Daoy (cell line): Measurements from ENCODE around the gene PRCD. TPM values are rescaled to one million over a fixed set of nuclear protein-coding genes. Genes with fewer than 3 reads are reported as not detected.

Experiments used
- DNase-seq: peaks from one replicate; pipeline ENCODE4 v3.0.0-alpha.2; 2015; ENCODE audit warnings: low read depth
- total RNA-seq: library from RNA; depleted of rRNA; stranded (reverse); fragments of >200 nt; shearing (Covaris generic); gene quantifications from 2 replicates; pipeline ENCODE4 v1.2.3, GENCODE V29; 2014

The PRCD gene
- total RNA-seq, 1 experiment from 2014 or later: 0.51 TPM

DNA sequence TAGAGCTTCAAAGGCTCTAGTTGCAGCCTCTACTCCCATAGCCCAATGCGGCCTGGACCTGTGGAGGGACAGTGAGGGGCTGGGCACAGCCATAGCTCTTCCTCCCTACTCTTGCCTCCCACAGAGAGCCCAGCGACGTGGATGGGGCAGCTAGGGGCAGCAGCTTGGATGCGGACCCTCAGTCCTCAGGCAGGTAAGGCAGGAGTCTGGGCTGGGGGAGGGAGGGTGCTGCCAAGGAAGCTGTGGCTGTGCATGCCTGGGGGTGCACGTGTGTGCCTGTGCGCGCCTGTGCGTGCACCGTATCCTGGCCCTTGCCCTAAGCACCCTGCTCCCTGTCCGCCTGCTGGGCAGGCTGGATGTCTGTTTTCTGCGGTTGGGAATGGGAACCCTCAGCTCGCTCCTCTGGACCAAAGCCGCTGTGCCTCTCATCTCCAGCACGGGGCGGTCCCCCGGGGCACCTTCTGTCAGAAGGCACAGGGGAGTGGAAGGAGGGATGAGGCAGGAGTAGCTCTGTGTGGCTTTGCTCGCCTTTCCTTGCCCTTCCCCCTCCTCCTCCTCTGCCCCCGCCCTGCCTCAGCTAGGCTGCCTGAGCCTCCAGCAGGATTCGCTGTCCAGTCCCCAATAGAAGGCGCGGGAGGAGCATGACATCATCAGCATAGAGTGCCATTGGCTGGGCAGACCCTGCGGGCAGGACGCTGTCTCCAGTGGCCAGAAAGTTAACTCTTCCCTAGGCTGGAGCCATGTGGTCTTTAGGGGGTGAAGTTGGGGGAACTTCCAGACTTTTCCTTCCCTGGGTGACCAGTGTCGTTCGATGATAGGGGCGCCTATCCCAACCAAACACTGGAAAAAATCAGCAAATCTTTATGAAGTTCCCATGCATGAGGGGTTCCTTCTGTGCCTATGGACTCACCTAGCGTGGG, 797 bp downstream of the PRCD start:
- peak; percentile 96 for DNase-seq

DNA sequence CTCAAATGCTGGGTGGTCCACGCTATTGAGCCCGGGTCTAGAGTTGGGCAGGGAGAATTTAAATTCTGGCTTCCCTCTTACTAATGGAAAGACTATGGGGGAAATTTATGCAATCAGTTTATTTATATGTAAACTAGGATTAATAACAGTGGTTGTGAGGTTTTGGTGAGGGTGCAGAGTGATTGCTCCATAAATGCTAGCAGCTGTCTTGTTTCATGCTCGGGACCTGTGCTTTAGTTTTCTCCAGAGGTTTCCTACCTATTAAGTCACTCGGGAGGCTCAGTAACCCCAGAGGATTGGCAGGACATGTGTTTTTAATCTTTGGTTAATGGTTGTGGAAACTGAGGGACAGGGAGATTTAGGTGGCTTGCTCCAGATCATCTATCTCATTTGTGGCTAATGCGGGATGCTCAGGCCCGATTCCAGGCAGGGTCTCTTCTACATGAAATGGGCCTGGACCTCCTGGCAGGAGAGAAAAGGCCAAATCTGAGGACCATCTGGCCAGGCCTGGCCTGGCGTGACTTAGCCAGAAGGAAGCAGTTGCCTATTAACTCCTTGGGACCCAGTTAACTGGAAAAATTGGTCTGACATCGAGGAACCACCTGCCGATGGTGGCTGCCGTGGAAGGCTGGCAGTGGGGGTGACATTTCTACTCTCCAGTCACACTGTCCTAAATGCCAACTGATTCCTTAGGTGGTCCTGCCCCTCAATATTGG, 2.1 kb downstream of the PRCD start:
- no peak for DNase-seq

DNA sequence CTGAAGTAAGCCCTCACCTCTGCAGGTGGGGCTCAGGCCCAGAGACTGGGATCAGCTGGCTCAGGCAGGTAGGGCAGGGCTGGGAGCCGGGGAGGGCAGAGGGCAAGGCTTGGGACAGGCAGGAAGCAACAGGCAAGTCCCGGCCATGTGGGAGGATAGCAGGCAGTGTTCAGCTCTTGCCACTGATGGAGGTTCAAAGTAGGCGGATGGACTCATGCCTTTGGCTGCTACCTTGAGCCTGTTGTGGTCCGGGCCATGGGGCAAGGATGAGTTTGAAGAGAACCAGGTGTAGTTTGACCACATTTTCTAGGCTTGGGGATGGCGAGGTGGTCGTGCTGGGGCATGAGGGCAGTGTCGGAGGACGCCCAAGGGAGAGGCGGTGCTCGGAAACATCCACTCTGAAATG, 2.7 kb downstream of the PRCD start:
- DNase-seq: no peak

DNA sequence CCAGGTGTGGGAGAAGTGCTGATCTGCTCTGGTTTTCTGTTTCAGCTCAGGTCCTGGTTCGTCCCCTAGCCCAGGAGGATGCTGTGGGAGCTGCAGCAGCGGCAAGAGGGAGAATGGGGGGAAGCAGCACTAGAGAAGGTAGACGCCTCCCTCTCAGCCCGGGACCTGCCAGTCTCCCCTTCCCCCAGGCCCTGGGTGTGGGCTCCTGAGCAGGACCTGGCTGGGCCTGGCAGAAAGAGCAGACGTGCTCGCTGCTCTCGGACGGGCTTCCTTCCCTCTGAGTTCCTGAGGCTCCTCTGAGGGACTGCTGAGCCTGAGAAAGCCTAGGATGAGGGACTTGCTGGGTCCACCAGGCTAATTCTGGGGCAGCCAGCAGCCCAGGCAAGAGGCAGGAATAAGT, 3.1 kb downstream of the PRCD start:
- DNase-seq: no peak

DNA sequence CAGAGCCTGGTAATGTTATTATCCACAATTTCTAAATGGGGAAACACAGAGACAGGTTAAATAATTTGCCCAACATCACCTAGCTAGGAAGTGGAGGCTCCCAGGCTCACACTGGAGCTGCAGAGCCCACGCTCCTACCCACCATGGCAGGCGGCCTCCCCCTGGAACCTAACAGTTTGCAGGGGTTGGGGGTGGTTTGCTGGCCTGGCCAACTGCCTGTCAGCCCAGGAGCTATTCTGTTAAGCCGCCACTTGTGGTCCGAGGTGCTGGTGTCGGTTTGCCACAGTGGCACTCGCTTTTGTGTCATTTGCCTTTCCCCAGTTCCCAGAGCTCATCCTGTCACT, 3.6 kb downstream of the PRCD start:
- no peak for DNase-seq

DNA sequence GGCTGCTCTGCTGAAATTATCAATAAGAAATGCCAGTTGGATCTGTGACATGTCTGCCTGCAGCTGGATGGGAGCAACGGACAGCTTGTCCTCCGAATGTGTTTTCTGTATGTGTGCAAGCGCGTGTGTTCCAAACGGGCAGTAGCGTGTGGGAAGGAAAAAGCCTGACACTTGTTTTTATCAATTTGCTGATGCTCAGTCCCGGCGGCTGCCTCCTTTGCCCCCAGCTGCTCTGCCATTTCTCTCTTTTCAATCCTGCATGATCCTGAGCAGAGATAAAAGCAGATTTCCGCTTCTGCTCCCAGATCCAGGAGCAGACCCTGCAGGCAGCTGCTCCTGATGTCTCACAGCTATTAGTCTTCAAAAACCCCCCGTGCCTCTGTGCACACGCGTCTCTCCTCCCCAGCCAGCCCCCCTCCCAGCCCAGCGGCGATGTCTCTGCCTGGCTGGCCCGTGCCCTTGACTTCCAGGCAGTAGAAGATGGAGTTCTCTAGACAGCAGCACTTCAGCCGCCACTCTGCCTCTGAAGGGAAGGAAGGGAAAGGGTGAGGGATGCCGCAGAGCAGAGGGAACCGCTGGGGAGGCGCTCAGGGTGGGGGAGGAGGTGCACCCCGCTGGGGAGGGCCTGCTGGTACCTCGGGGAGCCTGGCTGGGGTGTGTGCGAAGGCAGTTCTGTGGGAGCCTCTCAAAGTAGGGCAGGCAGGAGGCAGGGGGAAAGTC, 4.1 kb downstream of the PRCD start:
- no peak for DNase-seq

DNA sequence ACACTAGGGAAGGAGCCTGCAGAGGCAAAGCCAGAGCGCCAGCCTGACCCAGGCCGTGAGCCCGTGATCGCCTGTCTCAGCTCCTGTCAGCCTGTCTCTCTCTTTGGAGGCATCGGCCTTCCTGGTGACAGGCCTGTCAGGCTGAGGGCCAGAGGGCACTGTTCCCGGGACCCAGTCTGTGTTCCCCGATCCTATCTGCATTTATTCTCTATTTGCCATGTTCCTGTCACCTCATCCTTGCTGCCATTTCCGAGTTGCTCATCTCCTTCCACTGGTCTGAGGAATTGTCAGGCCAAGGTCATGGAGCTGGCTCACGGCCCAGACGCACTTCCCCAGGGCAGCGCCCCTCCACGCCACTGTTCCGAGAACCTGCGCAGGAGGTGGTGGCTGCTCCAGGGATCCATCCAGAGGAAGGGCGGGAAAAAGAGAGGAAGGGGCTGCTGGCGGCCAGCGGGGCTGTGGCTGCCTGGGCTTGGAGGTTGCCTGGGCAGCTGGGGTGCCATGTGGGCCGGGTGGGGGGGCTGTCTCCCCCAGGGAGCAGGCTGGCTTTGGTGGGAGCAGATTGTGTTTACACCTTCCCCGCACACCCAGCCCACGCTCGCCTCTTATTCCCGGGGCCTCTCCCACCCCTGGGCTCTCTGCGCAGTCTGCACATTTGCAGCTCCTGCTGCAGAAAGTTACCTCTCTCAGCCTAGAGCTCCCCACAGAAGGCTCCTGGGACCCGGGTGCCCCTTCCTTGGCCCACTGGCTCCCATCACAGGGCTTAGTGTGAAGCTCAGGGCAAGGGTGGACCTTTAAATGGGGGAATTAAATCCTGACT, 4.9 kb downstream of the PRCD start:
- DNase-seq: no peak

DNA sequence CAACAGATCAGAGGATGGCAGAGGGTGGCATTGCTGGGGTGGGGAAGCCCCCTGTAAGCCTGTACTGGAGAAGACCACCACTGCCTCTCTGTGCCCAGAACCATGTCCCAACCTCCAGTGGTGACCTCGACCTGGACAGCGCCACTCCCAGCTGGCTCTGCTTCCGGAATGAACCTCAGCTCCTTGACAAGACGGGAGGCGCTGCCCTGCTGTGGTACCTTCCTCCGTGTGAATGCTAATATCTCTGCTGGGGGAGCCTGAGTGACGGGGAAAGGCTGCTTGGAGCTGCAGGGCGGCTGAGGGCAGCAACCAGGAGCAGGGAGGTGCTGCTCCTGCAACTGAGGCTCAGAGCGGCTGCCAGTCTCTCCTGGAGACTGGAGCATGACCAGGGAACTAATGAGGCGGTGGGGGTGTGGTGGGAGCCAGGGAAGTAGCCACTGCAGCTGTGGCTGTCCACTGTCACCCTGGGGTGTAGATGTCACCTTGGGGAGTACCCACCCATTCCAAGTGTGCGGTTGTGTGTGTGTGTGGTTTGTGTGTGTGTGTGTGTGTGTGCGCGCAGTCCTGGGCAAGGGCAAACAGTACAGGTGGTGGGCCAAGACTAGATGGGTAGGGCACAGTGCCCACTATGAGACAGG, 6.2 kb downstream of the PRCD start:
- no peak for DNase-seq

DNA sequence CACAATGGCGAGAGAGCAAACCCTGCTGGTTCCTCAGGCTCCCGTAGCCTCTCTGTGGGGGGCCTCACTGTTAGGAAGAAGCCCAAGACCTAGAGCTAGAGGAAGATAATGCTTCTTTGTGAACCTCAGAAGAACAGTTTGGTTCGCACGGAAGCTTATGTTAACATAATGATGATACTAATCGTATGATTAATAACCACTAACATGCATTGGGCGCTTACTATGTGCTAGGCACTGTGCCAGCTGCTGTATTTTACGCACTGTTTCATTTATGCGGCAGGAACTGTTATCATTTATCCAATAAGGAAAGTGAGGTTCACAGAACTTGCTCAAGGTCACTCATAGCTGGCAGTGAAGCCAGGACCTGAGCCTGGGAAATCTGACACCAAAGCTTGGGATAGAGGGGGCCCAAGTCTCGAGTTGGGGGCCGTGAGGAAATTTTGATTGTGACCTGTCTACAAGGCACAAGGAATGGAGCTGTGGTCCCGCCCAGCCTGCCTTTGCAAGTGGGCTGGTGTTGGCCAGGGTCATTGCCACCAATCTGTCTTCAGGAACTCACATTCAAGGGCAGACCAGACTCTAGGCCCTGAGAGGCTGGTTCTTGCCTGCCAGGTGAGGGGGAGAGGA, 6.8 kb downstream of the PRCD start:
- DNase-seq: peak; percentile 88

DNA sequence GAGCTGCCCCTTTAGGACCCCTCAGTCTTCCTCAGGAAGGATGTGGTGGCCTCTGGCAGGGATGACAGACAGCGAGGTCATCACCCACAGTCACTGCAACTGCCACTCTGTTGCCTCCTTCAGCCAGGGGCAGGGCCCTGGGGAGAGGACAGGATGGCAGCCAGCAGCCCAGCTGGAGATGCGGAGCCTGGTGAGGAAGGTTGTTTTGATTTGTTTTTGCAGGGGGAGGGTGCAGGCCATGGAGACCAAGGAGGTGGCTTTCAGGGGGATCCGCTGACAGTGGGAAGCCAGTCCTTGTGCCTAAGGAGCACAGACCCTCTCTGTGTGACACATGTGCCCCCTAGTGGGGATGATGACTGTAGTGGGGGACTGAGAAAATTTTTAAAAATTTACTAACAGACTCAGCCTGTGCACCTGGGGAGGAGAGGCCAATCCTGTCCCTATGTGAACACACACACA, 7.4 kb downstream of the PRCD start:
- DNase-seq: peak; percentile 87

DNA sequence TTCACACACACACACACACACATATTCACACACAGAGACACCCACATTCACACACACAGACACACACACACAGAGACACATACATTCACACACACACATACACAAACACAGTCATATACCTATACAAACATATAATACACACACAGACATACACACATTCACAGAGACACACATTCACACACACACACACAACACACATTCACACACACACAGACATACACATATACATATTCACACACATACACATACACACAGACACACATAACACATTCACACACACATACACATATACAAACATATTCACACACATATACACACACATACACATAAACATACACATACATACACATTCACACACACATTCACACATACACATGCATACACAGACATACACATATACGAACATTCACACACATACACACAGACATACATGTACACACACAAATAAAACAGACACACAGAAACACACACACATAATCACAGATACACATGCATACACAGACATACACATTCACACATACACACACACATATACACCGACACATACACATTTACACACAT, 7.9 kb downstream of the PRCD start:
- DNase-seq: no peak

DNA sequence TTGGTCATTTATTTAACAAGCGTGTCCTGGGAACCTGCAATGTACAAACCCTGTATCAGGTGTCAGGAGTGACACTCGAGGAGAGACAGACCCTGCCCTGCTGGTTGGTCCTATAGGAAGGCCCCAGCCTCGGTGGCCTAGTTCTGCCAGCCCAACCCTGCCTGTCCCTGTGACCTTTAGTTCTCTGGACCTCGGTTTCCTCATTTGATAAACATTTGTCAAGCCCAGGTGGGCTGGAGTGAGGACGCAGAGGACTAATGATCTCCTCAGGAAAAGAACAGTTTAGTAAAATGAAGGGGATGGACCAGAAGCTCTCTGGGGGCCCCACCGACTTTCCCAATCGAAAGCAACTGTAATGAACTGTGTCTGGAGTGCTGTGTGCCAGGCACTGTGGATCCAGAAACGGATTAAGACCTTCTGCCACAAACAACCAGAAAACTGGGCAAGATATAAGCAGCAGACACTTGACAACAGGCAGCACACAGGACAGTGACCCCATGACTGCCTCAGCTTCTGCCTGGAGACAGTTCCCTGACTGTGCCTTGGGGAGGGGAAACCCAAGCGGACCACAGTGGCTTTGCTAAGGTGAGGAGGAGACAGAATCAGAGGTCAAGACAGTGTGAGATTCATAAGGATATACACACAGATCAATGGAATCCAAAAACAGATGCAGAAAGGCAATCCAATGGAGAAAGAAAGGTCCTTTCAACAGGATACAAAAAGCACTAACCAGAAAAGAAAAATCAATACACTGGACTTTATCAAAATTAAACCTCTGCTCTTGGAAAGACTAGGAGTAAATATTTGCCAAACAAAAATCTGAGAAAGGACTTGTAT, 8.8 kb downstream of the PRCD start:
- no peak for DNase-seq

DNA sequence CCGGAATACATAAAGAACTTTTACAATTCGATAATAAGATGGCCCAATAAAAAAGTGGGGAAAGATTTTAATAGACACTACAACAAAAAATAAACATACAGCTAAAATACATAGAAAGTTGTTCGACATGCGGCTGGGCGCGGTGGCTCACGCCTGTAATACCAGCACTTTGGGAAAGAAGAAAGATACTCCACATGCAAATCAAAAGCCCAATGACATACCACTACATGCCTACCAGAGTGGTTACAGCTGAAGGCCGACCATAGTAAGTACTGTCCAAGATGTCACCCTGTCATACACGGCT, 9.3 kb downstream of the PRCD start:
- DNase-seq: no peak

DNA sequence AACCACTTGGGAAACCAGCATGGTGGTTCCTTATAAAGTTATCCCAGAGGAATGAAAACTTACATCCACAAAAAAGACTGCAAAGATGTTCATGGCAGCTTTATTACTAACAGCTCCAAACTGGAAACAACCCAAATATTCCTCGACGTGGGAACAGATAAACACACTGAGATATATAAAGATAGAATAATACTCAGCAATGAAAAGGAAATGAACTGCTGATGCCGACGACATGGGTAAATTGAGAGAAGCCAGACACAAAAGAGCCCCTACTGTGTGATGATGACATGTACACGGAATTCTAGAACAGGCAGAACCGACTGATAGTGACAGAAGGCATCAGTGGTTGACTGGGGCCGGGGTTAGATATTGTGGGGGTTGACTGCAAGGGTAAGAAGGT, 9.7 kb downstream of the PRCD start:
- no peak for DNase-seq

DNA sequence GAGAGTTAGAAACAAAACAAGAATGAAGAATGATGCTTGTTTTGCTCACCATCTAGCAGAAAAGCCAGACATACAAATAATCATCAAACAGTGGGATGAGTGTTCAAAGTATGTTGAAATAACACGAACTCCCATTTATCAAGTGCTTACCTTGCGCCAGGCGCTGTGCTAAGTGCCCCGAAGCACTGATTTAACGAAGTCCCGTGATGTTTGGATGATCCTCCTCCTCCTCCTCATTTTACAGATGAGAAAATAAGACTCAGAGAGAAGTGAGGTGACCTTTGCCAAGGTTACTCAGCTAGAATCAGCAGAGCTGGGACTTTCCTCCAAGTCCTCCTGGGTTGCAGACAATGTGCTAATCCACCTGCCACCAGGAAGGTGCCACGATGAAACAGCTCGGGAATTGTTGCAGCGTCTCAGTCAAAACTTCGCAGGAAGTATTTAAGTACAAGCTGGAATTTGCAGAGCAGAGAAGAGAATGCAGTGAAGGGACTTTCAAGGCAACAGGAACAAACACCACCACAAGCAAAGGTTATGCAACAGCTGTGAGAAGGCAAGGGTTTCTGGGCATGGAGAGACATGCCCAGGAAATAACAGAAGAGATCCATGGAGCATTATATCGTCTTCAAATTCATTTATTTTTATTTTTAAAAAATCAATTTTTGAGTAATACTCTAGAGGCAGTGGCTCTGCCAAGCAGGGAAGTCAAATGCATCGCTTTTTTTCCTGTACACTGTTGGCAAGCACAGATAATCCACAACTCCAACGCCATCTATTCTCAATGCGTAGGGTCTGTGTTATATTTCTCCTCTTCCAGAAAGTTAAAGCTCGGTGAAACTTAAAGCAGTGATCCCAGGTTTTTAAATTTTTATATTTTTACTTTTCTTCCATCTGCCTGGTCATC, 11.1 kb downstream of the PRCD start:
- no peak for DNase-seq

DNA sequence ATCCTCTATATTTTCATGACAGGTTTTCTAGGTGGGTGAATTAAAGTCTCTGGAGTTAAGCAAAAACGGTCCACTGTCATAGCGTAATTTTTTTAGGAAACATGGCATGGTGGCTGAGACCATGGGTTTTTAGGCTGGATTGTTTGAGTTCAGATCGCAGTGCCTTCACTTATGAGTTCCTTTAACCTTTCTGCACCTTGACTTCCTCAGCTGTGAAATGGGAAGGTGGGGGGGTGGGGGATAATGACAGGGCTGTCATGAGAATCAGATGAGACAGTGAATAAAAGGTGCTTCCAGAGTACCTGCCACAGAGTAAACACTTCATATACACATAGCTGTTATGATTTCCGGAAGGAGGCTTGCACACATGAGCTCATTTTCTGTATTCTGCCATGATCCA, 11.8 kb downstream of the PRCD start:
- DNase-seq: no peak

DNA sequence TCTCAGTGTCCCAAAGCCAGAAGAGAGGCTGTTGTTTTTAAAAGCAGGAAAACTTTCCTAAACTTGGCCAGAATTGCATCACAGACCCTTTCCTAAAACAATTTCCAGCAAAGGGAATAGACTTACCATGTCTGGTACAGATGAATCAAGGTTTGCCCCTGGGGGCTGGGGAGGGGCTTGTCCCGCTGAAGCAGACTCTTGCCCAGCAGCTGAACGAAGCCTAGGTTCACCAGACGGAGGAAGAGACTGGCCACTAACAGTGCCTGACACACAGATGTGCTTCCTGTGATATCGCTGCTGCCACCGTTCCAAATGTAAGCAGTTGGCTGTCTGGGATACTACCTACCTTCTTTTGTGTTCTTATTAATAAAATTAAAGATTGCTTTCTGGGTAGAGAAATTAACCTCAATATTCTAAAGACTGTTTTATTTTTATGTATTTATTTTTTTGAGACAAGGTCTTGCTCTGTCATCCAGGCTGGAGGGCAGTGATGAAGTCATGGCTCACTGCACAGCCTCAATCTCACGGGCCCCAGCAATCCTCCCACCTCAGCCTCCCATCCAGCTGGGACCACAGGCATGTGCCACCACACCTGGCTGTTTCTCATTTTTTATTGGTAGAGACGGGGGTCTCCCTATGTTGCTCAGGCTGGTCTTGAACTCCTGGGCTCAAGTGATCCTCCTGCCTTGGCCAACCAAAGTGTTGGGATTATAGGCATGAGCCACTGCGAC, 13.5 kb downstream of the PRCD start:
- no peak for DNase-seq

DNA sequence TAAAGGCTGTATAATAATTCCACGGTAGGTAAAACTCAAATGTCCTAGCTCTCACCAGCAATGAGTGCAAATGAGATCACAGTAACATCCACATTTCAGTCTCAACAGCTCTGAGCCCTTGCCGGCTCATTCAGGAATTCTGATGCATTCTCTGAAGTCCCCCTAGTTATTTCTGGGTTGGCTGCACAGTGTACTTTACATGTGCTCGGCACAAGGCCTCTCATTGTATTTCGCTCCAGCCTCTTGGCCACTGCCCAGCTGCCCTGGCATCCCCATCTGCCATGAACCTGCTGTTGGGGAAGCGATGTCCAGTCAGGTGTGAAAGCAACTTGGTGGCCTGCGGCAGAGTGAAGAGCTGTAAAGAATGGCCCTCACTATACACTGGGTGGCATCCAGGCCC, 14.3 kb downstream of the PRCD start:
- no peak for DNase-seq
